Heart right ventricle (tissue), 16 donors: ENCODE data around the gene ZNF200. TPM values are rescaled to one million over a fixed set of nuclear protein-coding genes. Genes with fewer than 3 reads are reported as not detected.
A peak's percentile ranks its signal among the peaks of the same experiment; 100 is the strongest.
"Not testable (repeated sequence)": the region's sequence is repeated elsewhere in the genome, so short reads cannot be mapped to it uniquely, and the experiment has no call there.

ENCODE experiments used
- ATAC-seq, 8 donors: fragments of 200-7000 bp; cut with Tn5 transposase; one replicate each; pipeline ENCODE4 v1.9.1; 2020; ENCODE audit warnings: mild to moderate bottlenecking in 8 of 8, moderate library complexity in 8 of 8, moderate number of reproducible peaks in 1 of 8
- DNase-seq, 2 donors: peaks; one replicate each; pipeline ENCODE4 v3.0.0-alpha.2; 2020
- H3K27ac ChIP-seq, 10 donors: fragments of 200-600 bp; sonication (generic) in 2 of 10; one replicate each; pipeline versions ENCODE4 v1.5.0 to v1.8.0; 2020 to 2022; ENCODE audit warnings: mild to moderate bottlenecking in 3 of 10
- H3K27me3 ChIP-seq, 7 donors: fragments of 200-600 bp; one replicate each; pipeline ENCODE4 v1.8.0; 2021 to 2022; ENCODE audit warnings: mild to moderate bottlenecking in 2 of 7
- H3K36me3 ChIP-seq, 9 donors: fragments of 200-600 bp; sonication (generic) in 1 of 9; one replicate each; pipeline versions ENCODE4 v1.5.0 to v1.8.0; 2020 to 2022; ENCODE audit warnings: mild to moderate bottlenecking in 2 of 9
- H3K4me1 ChIP-seq, 9 donors: fragments of 200-600 bp; sonication (generic) in 1 of 9; one replicate each; pipeline versions ENCODE4 v1.5.0 to v1.8.0; 2020 to 2022; ENCODE audit warnings: mild to moderate bottlenecking in 4 of 9
- H3K4me3 ChIP-seq, 10 donors: fragments of 200-600 bp; sonication (generic) in 2 of 10; one replicate each; pipeline versions ENCODE4 v1.5.0 to v1.8.0; 2020 to 2022; ENCODE audit warnings: mild to moderate bottlenecking in 7 of 10, moderate library complexity in 2 of 10
- H3K9me3 ChIP-seq, 11 donors: fragments of 200-600 bp in 10 of 11; sonication (generic) in 2 of 11; one replicate each; pipeline versions ENCODE4 v1.5.0 to v1.8.0; 2013 to 2022; ENCODE audit warnings: mild to moderate bottlenecking in 2 of 11, control low read depth in 1 of 11, moderate library complexity in 1 of 11
- CTCF ChIP-seq, 9 donors: fragments of 200-600 bp; sonication (generic) in 2 of 9; IDR thresholded peaks; one replicate each; pipeline versions ENCODE4 v1.5.0 to v1.8.0; 2021 to 2022; ENCODE audit warnings: antibody characterized with exemption in 9 of 9, mild to moderate bottlenecking in 5 of 9, moderate library complexity in 1 of 9
- WGBS, 2 donors: extraction: QIAGEN DNeasy Blood & Tissue Kit; methylation state at CpG; one replicate each; pipeline ENCODE4 v1.1.7; 2013; ENCODE audit warnings: inconsistent platforms in 1 of 2; 5-methylcytosine and 5-hydroxymethylcytosine counted together
- intact Hi-C, 10 donors: fragments of 100-400 bp; cut with DNase I; formaldehyde crosslinking; loops; one replicate each; pipeline versions ENCODE4 v1.11.1 to v1.14.2; 2022
- polyA plus RNA-seq, 2 donors: library from polyadenylated mRNA; stranded (reverse); fragments of 200-250 nt; gene quantifications; one replicate each; pipeline ENCODE4 v1.2.3, GENCODE V29; 2013
- total RNA-seq, 10 donors: library from RNA; stranded (reverse); fragmentation: NEBNext Ultra II Directional in 3 of 10; extraction: Animal tissue kit (Norgen Biotek cat#: 25700) in 3 of 10; gene quantifications; one replicate each; pipeline versions ENCODE4 v1.2.1 to v1.2.4, GENCODE V29; 2021 to 2023
- donor health status: Arrhythmogenic right ventricular cardiomyopathy.
- donor health status: ischemic (EF 13 %, LVEDD 7.1; RV severe dilation, severe dysfunction).
- donor health status: healthy with polysubstance abuse.
- donor health status: DM: no; HTN: yes; CAD: no.
- donor health status: DM: no; HTN: no; CAD: no.
- donor health status: ischemic (EF 25% LVEDD 6.9; RV normal size, moderate dysfunction).
- donor health status: ischemic (EF 25% LVEDD 5.7; RV mildly dilated, moderate dysfunction).
- donor health status: healthy.
- donor health status: DM: yes; HTN: yes; CAD: no.
- donor health status: Ischemic cardiomyopathy.
- donor health status: ischemic (EF 35%, LVEDD 5.7; RV mildly dilated, moderate dysfunction).
- donor health status: nonischemic (EF 11% LVEDD 7.7; RV severe dilation, severe dysfunction).
- donor health status: DM: yes; HTN: yes; CAD: no.
- donor health status: PGD.
- donor health status: ischemic (EF 29% LVEDD 5.4; RV normal size, mild dysfunction).
- donor health status: nonischemic (EF 23%, LVEDD 6.1; RV moderate dilation, normal function).

Gene ZNF200
- total and polyA plus RNA-seq, 12 donors, result 2.9 to 8.9 (median 5.9) TPM

- DNase-seq (no peak), ATAC-seq (no peak)
- H3K9me3 ChIP-seq, result peaks cover 0 to 55% (median 0%) of the 10 kb centered on the region in 11 donors
- intact Hi-C loops, result no loop called here
- 59 to 63% methylated on average over 4 of the region's 4 CpGs for WGBS, 2 donors
- H3K4me3 ChIP-seq, result no peak overlapping the region
- no peak for TF ChIP-seq CTCF (IDR thresholded peaks at IDR 0.05)
- H3K4me1 ChIP-seq, result no peaks in the 10 kb centered on the region
- H3K36me3 ChIP-seq, result peaks cover 0 to 5% (median 0%) of the 10 kb centered on the region in 9 donors
- H3K27ac ChIP-seq, result no peak overlapping the region
- no peaks in the 10 kb centered on the region for H3K27me3 ChIP-seq
Measured at GRCh38 chr16:3274490-3274889, 39.5 kb upstream of the ZNF200 start.

GRCh38 chr16:3271281-3271680 is 36.3 kb upstream of the ZNF200 start:
- DNase-seq, H3K4me3 ChIP-seq, H3K27ac ChIP-seq, ATAC-seq, H3K4me1 ChIP-seq, H3K27me3 ChIP-seq, intact Hi-C loops: not testable (repeated sequence)
- WGBS, 2 donors, result 93 to 94% methylated on average over 22 of the region's 22 CpGs
- Histone ChIP-seq H3K9me3 (peaks cover 0 to 87% (median 12%) of the 10 kb centered on the region in 11 donors), H3K36me3 (peaks cover 0 to 32% (median 13%) of the 10 kb centered on the region in 9 donors)

GRCh38 chr16:3270718-3271117 is 35.8 kb upstream of the ZNF200 start:
- DNase-seq, H3K4me3 ChIP-seq, H3K4me1 ChIP-seq, H3K27me3 ChIP-seq, H3K27ac ChIP-seq, ATAC-seq, intact Hi-C loops: not testable (repeated sequence)
- peaks cover 0 to 92% (median 12%) of the 10 kb centered on the region in 11 donors for H3K9me3 ChIP-seq
- H3K36me3 ChIP-seq, result peaks cover 0 to 37% (median 19%) of the 10 kb centered on the region in 9 donors
- 77% methylated on average over 5 of the region's 5 CpGs for WGBS, 2 donors

- no peak for ATAC-seq
- no peak for DNase-seq
- Histone ChIP-seq H3K36me3 (peaks cover 0 to 40% (median 20%) of the 10 kb centered on the region in 9 donors), H3K9me3 (peaks cover 0 to 86% (median 12%) of the 10 kb centered on the region in 11 donors), H3K4me1 (peaks cover 0 to 21% (median 14%) of the 10 kb centered on the region in 9 donors), H3K27ac (no peak overlapping the region), H3K4me3 (no peak overlapping the region), H3K27me3 (no peaks in the 10 kb centered on the region)
- intact Hi-C loops, result loop anchor here in 7 of 10 donors (5.0 to 10.0 kb wide), 6 partner anchors 63 to 237 kb away; partner anchors contain the start of genes CLUAP1 (in 4 of the 7) and C16orf90 (in 1 of the 7)
- 77 to 88% methylated on average over 1 of the region's 1 CpG for WGBS, 2 donors
- no peak for TF ChIP-seq CTCF (IDR thresholded peaks at IDR 0.05)
Measured at GRCh38 chr16:3268294-3268693, 33.3 kb upstream of the ZNF200 start.

GRCh38 chr16:3266873-3267537 is 32.0 kb upstream of the ZNF200 start:
- DNase-seq (no peak), ATAC-seq (no peak)
- no peak overlapping the region for H3K27ac ChIP-seq
- H3K4me1 ChIP-seq, result peaks cover 0 to 30% (median 14%) of the 10 kb centered on the region in 9 donors
- no peaks in the 10 kb centered on the region for H3K27me3 ChIP-seq
- peak; percentile 23 to 57 (median 53) for TF ChIP-seq CTCF (IDR thresholded peaks at IDR 0.05)
- peaks cover 0 to 73% (median 12%) of the 10 kb centered on the region in 11 donors for H3K9me3 ChIP-seq
- peaks cover 0 to 40% (median 20%) of the 10 kb centered on the region in 9 donors for H3K36me3 ChIP-seq
- intact Hi-C loops, result loop anchor here in 7 of 10 donors (5.0 to 10.0 kb wide), 6 partner anchors 62 to 238 kb away; partner anchors contain the start of genes CLUAP1 (in 4 of the 7) and C16orf90 (in 1 of the 7)
- WGBS, 2 donors, result 65 to 67% methylated on average over 5 of the region's 5 CpGs
- H3K4me3 ChIP-seq, result no peak overlapping the region
